Peyer's patch (tissue), 4 donors: ENCODE data around the gene RAB40B. TPM values are rescaled to one million over a fixed set of nuclear protein-coding genes. Genes with fewer than 3 reads are reported as not detected.

Experiments used
- DNase-seq, 3 donors: peaks; one replicate each; pipeline ENCODE4 v3.0.0-alpha.2; 2017 to 2019
- H3K27ac ChIP-seq, 4 donors: fragments of 200-600 bp; sonication (generic); one replicate each; pipeline ENCODE4 v1.5.1; 2016 to 2019
- H3K27me3 ChIP-seq, 2 donors: fragments of 200-600 bp; sonication (generic); one replicate each; pipeline ENCODE4 v1.5.1; 2019
- H3K36me3 ChIP-seq, 3 donors: fragments of 200-600 bp; sonication (generic); one replicate each; pipeline ENCODE4 v1.5.1; 2016 to 2019
- H3K4me1 ChIP-seq, 4 donors: fragments of 200-600 bp; sonication (generic); one replicate each; pipeline ENCODE4 v1.5.1; 2016 to 2019
- H3K4me3 ChIP-seq, 4 donors: fragments of 200-600 bp; sonication (generic); 1 replicate in 3 of 4; 2 replicates in 1 of 4; pipeline ENCODE4 v1.5.1; 2016 to 2019; ENCODE audit warnings: mild to moderate bottlenecking in 1 of 4
- H3K9me3 ChIP-seq, 4 donors: fragments of 200-600 bp; sonication (generic); one replicate each; pipeline ENCODE4 v1.5.1; 2016 to 2019; ENCODE audit warnings: mild to moderate bottlenecking in 1 of 4
- POLR2A ChIP-seq, 2 donors: fragments of 450-650 bp; IDR thresholded peaks; one replicate each; pipeline ENCODE4 v1.5.1; 2017; ENCODE audit warnings: antibody characterized with exemption in 2 of 2, mild to moderate bottlenecking in 2 of 2, moderate library complexity in 2 of 2
- total RNA-seq, 4 donors: library from RNA; depleted of rRNA; stranded (reverse); fragments of >200 nt; gene quantifications; one replicate each; pipeline ENCODE4 v1.1.0, GENCODE V29; 2016
- TF ChIP-seq, protein P1 (sequence below), 6 experiments: fragments of 450-650 bp in 4 of 6; fragments of 200-600 bp in 2 of 6; sonication (generic) in 1 of 6; IDR thresholded peaks; one replicate each; pipeline ENCODE4 v1.5.1; 2017 to 2019; ENCODE audit warnings: antibody characterized with exemption in 6 of 6, mild to moderate bottlenecking in 3 of 6, moderate library complexity in 1 of 6

The RAB40B gene
- total RNA-seq, 4 donors from 2014 or later: 13.3 to 63.5 (median 29.1) TPM

DNA sequence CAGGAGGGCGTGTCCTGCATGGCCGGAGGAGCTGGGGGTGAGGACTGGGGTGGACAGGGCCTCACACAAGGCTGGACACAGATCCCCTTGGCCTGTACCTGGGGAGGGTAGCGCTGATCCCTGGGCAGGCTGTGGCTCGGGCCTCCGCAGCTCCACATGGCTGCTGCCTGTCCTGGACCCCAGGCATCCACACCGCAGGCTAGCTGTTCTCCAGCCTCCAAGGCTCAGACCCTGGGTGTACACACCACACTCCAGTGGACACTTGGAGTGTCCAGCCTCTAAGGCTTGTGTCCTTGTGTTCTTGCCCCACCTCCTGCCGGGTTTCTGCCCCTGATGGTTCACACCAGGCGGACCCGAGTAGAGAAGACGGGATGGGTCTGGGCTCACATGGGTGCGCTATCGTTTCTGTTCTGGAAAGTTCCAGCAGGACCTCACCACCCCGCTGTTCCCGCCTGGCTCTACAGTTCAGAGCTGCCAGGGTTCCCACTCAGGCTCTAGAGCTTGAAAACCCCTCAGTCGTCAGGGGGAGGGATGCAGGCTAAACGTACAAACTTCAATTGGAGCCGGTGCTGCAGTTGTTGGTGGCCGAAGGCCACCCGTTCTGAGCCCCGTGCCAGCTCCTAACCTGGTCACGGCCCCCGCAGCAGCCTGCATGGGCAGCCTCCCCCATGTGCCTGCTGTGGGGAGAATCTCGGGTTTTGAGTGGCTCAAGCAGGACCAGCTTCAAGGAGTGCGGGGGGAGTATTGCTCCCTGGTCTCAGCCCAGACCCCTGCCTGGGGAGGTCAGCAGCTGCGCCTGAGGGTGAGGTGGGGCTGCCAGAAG is 11.4 kb upstream of the RAB40B start:
- H3K27ac ChIP-seq: no peak overlapping the region
- no peak for TF ChIP-seq POLR2A (IDR thresholded peaks at IDR 0.05)
- TF ChIP-seq, protein P1, sequence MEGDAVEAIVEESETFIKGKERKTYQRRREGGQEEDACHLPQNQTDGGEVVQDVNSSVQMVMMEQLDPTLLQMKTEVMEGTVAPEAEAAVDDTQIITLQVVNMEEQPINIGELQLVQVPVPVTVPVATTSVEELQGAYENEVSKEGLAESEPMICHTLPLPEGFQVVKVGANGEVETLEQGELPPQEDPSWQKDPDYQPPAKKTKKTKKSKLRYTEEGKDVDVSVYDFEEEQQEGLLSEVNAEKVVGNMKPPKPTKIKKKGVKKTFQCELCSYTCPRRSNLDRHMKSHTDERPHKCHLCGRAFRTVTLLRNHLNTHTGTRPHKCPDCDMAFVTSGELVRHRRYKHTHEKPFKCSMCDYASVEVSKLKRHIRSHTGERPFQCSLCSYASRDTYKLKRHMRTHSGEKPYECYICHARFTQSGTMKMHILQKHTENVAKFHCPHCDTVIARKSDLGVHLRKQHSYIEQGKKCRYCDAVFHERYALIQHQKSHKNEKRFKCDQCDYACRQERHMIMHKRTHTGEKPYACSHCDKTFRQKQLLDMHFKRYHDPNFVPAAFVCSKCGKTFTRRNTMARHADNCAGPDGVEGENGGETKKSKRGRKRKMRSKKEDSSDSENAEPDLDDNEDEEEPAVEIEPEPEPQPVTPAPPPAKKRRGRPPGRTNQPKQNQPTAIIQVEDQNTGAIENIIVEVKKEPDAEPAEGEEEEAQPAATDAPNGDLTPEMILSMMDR (IDR thresholded peaks at IDR 0.05): no peak
- no peaks in the 10 kb centered on the region for H3K27me3 ChIP-seq
- H3K9me3 ChIP-seq: no peaks in the 10 kb centered on the region
- no peak overlapping the region for H3K4me3 ChIP-seq
- no peaks in the 10 kb centered on the region for H3K36me3 ChIP-seq
- peaks cover 0 to 7% (median 0%) of the 10 kb centered on the region in 4 donors for H3K4me1 ChIP-seq
- DNase-seq: no peak

DNA sequence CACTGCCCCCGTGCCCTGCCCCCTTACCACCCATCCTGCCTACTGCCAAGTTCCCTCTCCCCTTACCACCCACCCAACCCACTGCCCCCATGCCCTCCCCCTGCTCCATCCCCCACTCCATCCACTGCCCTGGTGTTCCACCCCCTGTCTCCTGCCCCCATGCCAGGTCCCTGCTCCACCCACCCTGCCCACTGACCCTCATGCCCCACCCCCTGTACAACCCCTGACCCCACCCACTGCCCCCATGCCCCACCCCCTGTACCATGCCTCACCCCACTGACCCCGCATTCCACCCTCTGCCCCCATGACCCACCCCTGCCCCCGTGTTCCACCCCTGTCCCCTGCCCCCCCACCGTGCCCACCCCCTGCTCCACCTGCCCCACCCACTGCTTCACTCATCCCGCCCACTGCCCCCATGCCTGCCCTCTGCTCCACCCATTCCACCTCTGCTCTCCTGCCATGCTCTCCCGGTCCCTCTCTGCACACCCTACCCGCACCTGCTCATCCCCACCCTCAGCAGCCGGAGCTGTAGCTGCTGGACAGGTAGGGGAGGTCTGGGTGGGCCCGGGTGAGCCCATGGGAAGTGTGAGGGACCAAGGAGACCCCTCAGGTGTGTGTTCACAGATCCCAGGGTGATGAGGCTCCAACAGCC is 10.7 kb upstream of the RAB40B start:
- Histone ChIP-seq H3K27me3 (no peaks in the 10 kb centered on the region), H3K27ac (no peak overlapping the region), H3K9me3 (no peaks in the 10 kb centered on the region), H3K4me1 (peaks cover 0 to 10% (median 0%) of the 10 kb centered on the region in 4 donors), H3K36me3 (no peaks in the 10 kb centered on the region), H3K4me3 (no peak overlapping the region)
- TF ChIP-seq, protein P1 (IDR thresholded peaks at IDR 0.05): no peak
- TF ChIP-seq POLR2A (IDR thresholded peaks at IDR 0.05): no peak
- no peak for DNase-seq

DNA sequence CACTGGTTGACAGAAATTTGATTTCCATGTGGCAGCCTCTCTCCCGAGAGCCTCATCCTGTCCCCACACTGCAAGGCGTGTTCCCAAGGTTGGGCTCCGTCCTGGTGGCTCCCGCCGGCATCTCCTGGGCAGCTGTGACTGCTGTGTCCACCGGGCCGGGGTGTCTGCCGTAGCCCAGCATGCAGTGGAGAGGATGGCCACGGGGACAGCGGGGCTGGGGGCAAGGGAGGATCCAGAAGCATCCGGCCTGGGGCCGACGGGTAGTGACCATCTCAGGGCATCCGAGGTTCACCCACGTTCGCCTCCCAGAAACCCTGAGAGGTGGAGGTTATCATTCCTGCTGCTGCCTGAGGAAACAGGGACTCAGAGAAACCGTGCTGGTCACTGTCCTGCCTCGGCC is 7.3 kb upstream of the RAB40B start:
- no peak overlapping the region for H3K27ac ChIP-seq
- H3K9me3 ChIP-seq: no peaks in the 10 kb centered on the region
- no peak for DNase-seq

DNA sequence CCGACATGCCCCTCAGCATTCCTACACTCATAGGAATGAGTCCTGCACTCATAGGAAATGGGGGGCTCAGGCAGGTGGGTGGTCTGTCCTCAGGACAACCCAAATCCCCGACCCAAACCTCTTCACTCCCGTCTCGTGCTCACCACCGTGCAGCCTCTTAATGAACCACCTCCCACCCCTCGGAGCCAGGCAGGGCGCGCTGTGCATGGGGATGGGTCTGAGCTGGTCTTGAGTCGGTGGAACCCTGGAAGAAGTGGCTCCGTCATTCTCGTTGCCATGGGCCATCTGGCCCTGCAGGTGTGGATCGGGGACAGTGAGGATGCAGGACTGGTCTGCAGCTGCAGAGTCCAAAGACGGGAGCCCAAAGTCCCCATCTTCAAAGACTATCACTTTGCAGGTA is 6.4 kb upstream of the RAB40B start:
- H3K9me3 ChIP-seq: no peaks in the 10 kb centered on the region
- no peaks in the 10 kb centered on the region for H3K36me3 ChIP-seq
- H3K4me1 ChIP-seq: peaks cover 0 to 25% (median 6%) of the 10 kb centered on the region in 4 donors
- H3K4me3 ChIP-seq: peak overlapping the region in 1 of 4 donors; percentile 41
- no peak for TF ChIP-seq POLR2A (IDR thresholded peaks at IDR 0.05)
- TF ChIP-seq, protein P1 (IDR thresholded peaks at IDR 0.05): no peak
- H3K27me3 ChIP-seq: no peaks in the 10 kb centered on the region
- peak overlapping the region in 3 of 4 donors; percentile 57 to 92 (median 75) for H3K27ac ChIP-seq
- no peak for DNase-seq

More for the DNA sequence above, 7.3 kb upstream of the RAB40B start:
- TF ChIP-seq, protein P1 (IDR thresholded peaks at IDR 0.05): no peak
- TF ChIP-seq POLR2A (IDR thresholded peaks at IDR 0.05): no peak
- H3K27me3 ChIP-seq: no peaks in the 10 kb centered on the region
- peaks cover 0 to 25% (median 6%) of the 10 kb centered on the region in 4 donors for H3K4me1 ChIP-seq
- no peaks in the 10 kb centered on the region for H3K36me3 ChIP-seq
- no peak overlapping the region for H3K4me3 ChIP-seq

DNA sequence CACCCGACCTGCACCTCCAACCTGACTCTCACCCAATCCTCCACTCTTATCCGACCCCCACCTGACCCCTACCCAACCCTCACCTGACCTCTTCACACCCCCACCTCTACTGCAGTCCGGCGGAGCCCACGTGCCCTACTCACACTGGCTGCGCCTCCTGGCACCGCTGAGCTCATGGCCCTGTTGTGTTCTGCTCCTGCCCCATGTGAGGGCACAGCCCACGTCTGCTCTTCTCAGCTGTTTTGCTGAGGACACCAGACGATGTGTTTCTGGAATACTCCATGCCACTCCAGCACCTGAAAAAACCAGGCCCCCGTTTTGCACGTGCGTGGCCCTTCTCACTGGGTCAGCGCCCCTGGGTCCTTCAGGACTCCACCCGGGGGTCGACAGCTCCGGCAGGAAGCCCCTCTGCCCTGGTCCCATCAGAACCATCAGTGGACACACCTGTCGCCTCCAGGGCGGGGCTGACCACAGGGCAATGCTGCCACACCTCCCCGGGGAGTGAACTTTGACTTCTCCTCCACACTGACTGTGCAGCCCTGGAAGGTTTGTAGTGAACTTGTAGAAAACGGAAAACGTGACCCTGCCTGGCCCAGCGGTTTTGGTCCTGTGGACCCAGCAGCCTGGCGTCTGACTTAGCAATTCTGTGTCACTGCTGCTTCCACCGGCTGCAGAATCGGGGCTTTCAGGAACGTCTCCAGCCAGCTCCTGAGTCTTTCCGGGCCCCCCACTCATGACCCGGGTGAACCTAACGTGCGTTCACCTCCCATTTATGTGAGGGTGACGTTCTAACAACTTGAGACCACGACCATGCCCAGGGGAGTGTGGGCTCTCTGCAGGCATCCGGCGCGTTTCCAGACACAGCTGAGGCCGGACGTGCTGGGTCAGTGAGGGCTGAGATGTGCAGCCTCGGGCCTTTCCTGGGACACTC is 5.7 kb upstream of the RAB40B start:
- Histone ChIP-seq H3K9me3 (no peaks in the 10 kb centered on the region), H3K4me1 (peaks cover 0 to 25% (median 6%) of the 10 kb centered on the region in 4 donors), H3K27me3 (no peaks in the 10 kb centered on the region), H3K36me3 (no peaks in the 10 kb centered on the region), H3K4me3 (peak overlapping the region in 2 of 4 donors; percentile 41 to 48), H3K27ac (peak overlapping the region in 3 of 4 donors; percentile 57 to 92 (median 75))
- DNase-seq: peak in 2 of 3 donors; percentile 92 to 93
- peak; percentile 31 to 48 for TF ChIP-seq POLR2A (IDR thresholded peaks at IDR 0.05)
- TF ChIP-seq, protein P1 (IDR thresholded peaks at IDR 0.05): no peak
